ENCODE data around the gene GPBP1.
"Not testable (repeated sequence)": the region's sequence is repeated elsewhere in the genome, so short reads cannot be mapped to it uniquely, and the experiment has no call there.

The GPBP1 gene, protein sequence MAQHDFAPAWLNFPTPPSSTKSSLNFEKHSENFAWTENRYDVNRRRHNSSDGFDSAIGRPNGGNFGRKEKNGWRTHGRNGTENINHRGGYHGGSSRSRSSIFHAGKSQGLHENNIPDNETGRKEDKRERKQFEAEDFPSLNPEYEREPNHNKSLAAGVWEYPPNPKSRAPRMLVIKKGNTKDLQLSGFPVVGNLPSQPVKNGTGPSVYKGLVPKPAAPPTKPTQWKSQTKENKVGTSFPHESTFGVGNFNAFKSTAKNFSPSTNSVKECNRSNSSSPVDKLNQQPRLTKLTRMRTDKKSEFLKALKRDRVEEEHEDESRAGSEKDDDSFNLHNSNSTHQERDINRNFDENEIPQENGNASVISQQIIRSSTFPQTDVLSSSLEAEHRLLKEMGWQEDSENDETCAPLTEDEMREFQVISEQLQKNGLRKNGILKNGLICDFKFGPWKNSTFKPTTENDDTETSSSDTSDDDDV

GRCh38 chr5:57173319-57174127, at the start of gene GPBP1:
GPBP1 (plus strand) TSS chr5:57174059; CDS start chr5:57214131, 40,072 bp downstream.
- peak; percentile 93 to 97 for DNase-seq (ENCODE audit: low read depth in 1 of 2, low spot score in 1 of 2)

- DNase-seq (ENCODE audit: low read depth in 1 of 2, low spot score in 1 of 2) = no peak
Measured at GRCh38 chr5:57128325-57128724, 45.5 kb upstream of the GPBP1 start.

GRCh38 chr5:57133574-57133973, 40.3 kb upstream of the GPBP1 start:
- no peak for DNase-seq (ENCODE audit: low read depth in 1 of 2, low spot score in 1 of 2)

DNA sequence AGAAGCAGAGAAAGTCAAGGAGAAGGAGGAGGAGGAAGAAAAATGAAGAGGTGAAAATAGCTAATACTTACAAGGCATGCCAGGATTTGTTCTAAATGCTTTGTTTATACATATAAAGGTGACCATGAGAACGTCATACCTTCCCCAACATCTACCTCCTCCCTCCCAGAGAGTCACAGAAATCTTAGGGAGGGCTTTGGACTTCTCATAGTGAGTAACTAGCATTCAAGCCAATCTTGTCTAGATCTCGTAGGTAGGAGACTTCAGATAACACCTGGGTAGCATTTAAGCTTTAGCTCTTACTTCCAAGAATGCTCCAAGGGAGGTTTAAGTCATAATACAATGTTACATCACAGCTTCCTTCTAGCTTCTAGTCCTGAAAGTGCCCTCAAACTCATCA, 36.5 kb upstream of the GPBP1 start:
- no peak for DNase-seq (ENCODE audit: low read depth in 1 of 2, low spot score in 1 of 2)

- no peak for DNase-seq (ENCODE audit: low read depth in 1 of 2, low spot score in 1 of 2)
Measured at GRCh38 chr5:57152316-57152715, 21.5 kb upstream of the GPBP1 start.

DNA sequence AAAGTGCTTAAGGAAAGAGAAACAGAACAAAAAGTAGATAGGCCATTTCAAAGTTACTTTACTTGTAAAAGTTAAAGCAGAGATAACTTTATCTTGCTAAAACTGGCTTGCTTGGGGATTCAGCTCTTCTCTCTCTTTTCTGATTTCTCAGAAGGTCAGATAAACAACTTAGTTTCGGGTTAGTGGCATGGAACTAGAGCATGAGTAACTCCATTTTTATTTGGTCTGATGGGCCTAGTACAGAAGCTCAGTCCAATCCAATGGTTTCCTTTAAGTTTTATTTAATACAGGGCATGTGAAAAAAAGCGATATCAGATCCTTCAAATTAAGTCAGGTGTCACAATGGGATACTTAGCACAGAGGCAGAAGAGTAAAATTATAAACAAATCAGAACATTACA, 18.8 kb upstream of the GPBP1 start:
- DNase-seq (ENCODE audit: low read depth in 1 of 2, low spot score in 1 of 2) = no peak

DNA sequence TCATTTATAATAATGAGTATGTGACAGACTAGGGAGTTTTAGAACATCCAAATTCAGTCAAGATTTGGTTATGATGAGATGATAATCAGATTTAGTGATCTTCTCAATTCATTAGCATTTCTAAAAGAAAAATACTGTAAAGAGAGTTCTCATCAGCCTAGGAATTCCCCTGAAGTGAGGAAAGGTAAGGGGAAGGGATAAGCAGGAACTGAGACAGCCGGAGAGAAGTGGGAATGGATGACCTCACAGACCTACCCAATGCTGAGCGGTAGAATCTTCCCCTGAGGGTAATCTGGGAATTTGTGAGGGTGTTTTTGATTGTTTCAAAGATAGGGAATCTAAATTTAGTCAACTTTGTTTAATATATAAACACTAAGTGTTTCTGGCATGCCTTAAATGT, 16.7 kb upstream of the GPBP1 start:
- DNase-seq (ENCODE audit: low read depth in 1 of 2, low spot score in 1 of 2) = no peak

GRCh38 chr5:57157666-57158065, 16.2 kb upstream of the GPBP1 start:
- DNase-seq (ENCODE audit: low read depth in 1 of 2, low spot score in 1 of 2) = no peak

- no peak for DNase-seq (ENCODE audit: low read depth in 1 of 2, low spot score in 1 of 2)
Measured at GRCh38 chr5:57163553-57164006, 10.3 kb upstream of the GPBP1 start.

GRCh38 chr5:57164124-57164523, 9.7 kb upstream of the GPBP1 start:
- DNase-seq (ENCODE audit: low read depth in 1 of 2, low spot score in 1 of 2) = no peak

DNA sequence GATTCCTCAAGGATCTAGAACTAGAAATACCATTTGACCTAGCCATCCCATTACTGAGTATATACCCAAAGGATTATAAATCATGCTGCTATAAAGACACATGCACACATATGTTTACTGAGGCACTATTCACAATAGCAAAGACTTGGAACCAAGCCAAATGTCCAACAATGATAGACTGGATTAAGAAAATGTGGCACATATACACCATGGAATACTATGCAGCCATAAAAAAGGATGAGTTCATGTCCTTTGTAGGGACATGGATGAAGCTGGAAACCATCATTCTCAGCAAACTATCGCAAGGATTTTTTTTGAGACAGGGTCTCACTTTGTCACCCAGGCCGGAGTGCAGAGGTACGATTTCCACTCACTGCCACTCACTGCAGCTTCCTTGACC, 8.7 kb upstream of the GPBP1 start:
- DNase-seq (ENCODE audit: low read depth in 1 of 2, low spot score in 1 of 2) = not testable (repeated sequence)

DNA sequence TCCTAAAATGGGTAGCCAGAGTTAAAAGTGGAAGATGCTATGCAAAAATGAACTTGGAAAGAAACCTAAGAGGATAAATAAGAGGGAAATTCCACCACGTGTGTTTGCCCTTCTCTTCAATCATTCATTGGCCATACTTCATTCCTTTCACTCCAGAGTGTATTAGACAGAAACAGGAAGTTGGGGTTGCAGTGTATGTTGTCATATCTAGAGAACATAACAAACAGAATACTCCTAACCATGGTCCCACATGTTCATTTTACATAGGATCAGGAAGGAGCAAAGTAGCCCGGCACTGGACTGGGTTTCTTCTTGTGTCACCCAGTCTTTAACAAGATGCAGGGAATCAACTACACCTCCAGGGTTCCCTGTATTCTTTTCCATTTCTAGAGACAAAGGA, 7.6 kb upstream of the GPBP1 start:
- DNase-seq (ENCODE audit: low read depth in 1 of 2, low spot score in 1 of 2) = no peak

GRCh38 chr5:57167201-57167600, 6.7 kb upstream of the GPBP1 start:
- no peak for DNase-seq (ENCODE audit: low read depth in 1 of 2, low spot score in 1 of 2)

GRCh38 chr5:57170116-57170515, 3.7 kb upstream of the GPBP1 start:
- DNase-seq (ENCODE audit: low read depth in 1 of 2, low spot score in 1 of 2) = not testable (repeated sequence)

DNA sequence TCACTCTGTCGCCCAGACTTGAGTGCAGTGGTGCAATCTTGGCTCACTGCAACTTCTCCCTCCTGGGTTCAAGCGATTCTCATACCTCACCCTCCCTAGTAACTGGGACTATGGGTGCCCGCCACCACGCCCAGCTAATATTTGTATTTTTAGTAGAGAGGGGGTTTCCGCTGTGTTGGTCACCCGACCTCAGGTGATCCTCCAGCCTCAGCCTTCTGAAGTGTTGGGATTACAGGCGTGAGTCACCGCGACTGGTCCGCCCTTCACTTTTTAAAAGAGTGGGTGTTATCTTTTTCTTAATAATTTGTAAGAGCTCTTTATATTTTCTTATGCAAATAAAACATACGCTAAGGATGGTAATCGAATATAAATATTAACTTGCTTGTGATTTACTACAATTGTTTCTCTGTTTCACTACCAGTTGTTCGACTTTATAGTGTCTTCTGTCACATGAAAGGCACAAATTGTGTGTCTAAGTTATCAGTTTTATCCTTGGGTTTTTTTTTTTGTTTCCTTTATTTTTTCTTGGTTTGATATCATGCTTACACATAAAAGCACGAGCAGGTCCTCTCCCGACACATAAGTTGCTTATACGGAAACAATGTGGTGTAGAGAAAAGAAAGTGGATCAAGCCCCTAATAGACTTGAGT, 1.9 kb upstream of the GPBP1 start:
- DNase-seq (ENCODE audit: low read depth in 1 of 2, low spot score in 1 of 2) = peak in 1 of 2 donors; percentile 3

DNA sequence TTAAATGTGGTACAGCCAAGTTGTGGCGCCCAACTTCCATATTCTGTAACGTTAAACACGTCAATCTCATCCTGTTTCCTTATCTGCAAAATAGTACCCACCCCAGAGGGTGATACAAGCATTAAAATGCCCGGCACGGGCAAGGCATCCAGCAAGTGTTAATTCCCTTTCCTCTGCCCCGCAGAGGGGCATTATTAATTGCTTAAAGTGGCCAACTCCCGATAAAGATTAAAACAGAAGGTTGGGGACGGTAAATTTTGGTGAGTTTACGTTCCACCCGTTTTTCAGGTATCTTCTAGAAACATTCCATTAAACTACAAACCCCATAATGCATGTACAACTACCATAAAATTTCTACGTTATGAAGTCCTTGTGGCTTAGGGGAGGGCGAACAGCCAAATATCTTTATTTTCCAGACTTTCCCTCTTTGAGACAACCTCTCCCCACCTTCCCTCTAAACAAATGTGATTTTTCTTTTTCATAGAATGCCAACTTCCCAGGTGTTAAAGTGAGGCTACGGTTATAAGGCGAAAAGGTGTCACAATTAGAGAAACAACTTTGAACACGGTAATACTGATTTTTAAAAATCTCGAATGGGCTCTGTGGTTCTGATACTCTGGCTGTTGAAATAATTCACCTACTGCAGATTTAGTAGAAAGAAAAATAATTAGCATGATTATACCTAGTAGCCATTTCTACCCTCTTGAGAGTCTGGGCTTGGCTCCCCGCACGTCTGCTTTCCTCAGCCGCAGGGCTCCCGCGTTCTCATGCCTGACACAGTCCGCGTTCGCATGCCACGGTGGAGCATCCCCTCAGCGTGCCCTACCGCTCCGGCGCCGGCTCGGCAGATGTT, 1.2 kb upstream of the GPBP1 start:
- no peak for DNase-seq (ENCODE audit: low read depth in 1 of 2, low spot score in 1 of 2)

- DNase-seq (ENCODE audit: low read depth in 1 of 2, low spot score in 1 of 2) = peak in 1 of 2 donors; percentile 10
Measured at GRCh38 chr5:57174128-57174889, 450 bp downstream of the GPBP1 start.

DNA sequence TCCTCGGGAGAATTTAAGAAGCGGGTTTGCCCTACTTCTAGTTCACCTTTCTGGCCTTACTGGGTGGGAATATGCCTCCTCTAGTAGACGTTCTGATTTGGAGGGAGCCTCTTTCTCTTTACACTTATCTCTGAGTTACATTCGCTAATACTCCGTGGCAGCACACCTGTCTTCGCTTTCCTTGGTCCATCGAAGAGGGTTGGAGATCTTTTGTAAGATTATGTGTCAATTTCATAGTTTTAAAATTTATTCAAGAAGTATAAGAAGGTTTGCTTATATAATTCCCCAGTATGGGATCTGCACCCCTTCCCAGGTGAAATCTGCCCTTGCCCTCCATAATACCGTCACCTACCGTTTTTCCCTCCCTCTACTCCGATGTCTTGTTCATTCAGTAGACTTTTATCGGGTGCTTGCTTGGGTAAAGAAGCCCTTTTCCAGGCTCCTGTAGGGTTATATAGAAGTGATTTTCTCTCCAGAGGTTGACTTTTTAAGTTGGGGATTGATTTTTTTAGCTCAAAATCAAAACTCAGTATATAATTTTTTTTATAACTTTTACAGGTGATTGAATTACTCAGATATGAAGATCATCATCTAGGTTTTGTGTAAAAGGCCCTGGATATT, 1.1 kb downstream of the GPBP1 start:
- DNase-seq (ENCODE audit: low read depth in 1 of 2, low spot score in 1 of 2) = no peak

GRCh38 chr5:57175551-57176309, 1.9 kb downstream of the GPBP1 start:
- DNase-seq (ENCODE audit: low read depth in 1 of 2, low spot score in 1 of 2) = peak in 1 of 2 donors; percentile 17

Measured in activated T-helper 1 cell treated with anti-CD3 and anti-CD28 coated beads, Interleukin-2, amount 50 U/mL, for 16 hours (primary cell).